GM19035 (cell line): ENCODE measurements around the gene CADPS2.
A peak's percentile ranks its signal among the peaks of the same experiment; 100 is the strongest.
"Not testable (repeated sequence)": the region's sequence is repeated elsewhere in the genome, so short reads cannot be mapped to it uniquely, and the experiment has no call there.

Experiments
- ATAC-seq: cut with Tn5 transposase; IDR thresholded peaks from one replicate; pipeline ENCODE4 v1.9.1; 2021; ENCODE audit not compliant: unreplicated experiment

The CADPS2 gene

GRCh38 chr7:122717356-122718089 lies 168.7 kb downstream of the CADPS2 start:
- ATAC-seq, result no peak

- ATAC-seq, result no peak
These were observed 171.1 kb downstream of the CADPS2 start for GRCh38 chr7:122715183-122715582.

- ATAC-seq, result no peak
These were observed 175.3 kb downstream of the CADPS2 start for GRCh38 chr7:122710916-122711315.

- peak; percentile 54 for ATAC-seq
These were observed 176.2 kb downstream of the CADPS2 start for GRCh38 chr7:122709930-122710646.

- no peak for ATAC-seq
These were observed 179.4 kb downstream of the CADPS2 start for GRCh38 chr7:122706836-122707235.

- ATAC-seq, result no peak
These were observed 183.3 kb downstream of the CADPS2 start, which contains the start of gene RNF148 for GRCh38 chr7:122702872-122703510. Gene RNF148 (minus strand): TSS chr7:122702922. CDS start chr7:122702750, 172 bp downstream.

- no peak for ATAC-seq
These were observed 187.2 kb downstream of the CADPS2 start, which contains the start of gene RNF133 for GRCh38 chr7:122699017-122699416. Gene RNF133 (minus strand): TSS chr7:122699117. CDS start chr7:122698918, 199 bp downstream.

- no peak for ATAC-seq
These were observed 190.4 kb downstream of the CADPS2 start for GRCh38 chr7:122695816-122696215.

GRCh38 chr7:122694697-122695096 lies 191.6 kb downstream of the CADPS2 start:
- ATAC-seq, result no peak

GRCh38 chr7:122692769-122693309 lies 193.4 kb downstream of the CADPS2 start:
- ATAC-seq, result no peak

- ATAC-seq, result no peak
These were observed 194.6 kb downstream of the CADPS2 start for GRCh38 chr7:122691569-122692235.

- ATAC-seq, result no peak
These were observed 196.7 kb downstream of the CADPS2 start for GRCh38 chr7:122689346-122690109.

GRCh38 chr7:122688400-122688998 lies 197.8 kb downstream of the CADPS2 start:
- ATAC-seq, result no peak

GRCh38 chr7:122686360-122686878 lies 199.8 kb downstream of the CADPS2 start:
- no peak for ATAC-seq

- no peak for ATAC-seq
These were observed 201.8 kb downstream of the CADPS2 start for GRCh38 chr7:122684504-122684903.

GRCh38 chr7:122682815-122683550 lies 203.3 kb downstream of the CADPS2 start:
- ATAC-seq, result no peak

- not testable (repeated sequence) for ATAC-seq
These were observed 205.1 kb downstream of the CADPS2 start for GRCh38 chr7:122681186-122681585.

- ATAC-seq, result no peak
These were observed 206.4 kb downstream of the CADPS2 start for GRCh38 chr7:122679813-122680212.

GRCh38 chr7:122679269-122679709 lies 207.0 kb downstream of the CADPS2 start:
- ATAC-seq, result not testable (repeated sequence)
